LNCAP (cell line): Measurements from ENCODE around the gene S100A9.
A peak's percentile ranks its signal among the peaks of the same experiment; 100 is the strongest.

Experiments
- TF ChIP-seq, protein P1 (sequence below): fragments of 450-650 bp; IDR thresholded peaks from 2 replicates; pipeline ENCODE4 v1.5.1; 2017; ENCODE audit warnings: mild to moderate bottlenecking

Gene S100A9

GRCh38 chr1:153403421-153404085, 45.9 kb downstream of the S100A9 start:
- TF ChIP-seq, protein P1, sequence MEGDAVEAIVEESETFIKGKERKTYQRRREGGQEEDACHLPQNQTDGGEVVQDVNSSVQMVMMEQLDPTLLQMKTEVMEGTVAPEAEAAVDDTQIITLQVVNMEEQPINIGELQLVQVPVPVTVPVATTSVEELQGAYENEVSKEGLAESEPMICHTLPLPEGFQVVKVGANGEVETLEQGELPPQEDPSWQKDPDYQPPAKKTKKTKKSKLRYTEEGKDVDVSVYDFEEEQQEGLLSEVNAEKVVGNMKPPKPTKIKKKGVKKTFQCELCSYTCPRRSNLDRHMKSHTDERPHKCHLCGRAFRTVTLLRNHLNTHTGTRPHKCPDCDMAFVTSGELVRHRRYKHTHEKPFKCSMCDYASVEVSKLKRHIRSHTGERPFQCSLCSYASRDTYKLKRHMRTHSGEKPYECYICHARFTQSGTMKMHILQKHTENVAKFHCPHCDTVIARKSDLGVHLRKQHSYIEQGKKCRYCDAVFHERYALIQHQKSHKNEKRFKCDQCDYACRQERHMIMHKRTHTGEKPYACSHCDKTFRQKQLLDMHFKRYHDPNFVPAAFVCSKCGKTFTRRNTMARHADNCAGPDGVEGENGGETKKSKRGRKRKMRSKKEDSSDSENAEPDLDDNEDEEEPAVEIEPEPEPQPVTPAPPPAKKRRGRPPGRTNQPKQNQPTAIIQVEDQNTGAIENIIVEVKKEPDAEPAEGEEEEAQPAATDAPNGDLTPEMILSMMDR, result no peak

GRCh38 chr1:153404086-153404635, 46.5 kb downstream of the S100A9 start:
- TF ChIP-seq, protein P1, result no peak

DNA sequence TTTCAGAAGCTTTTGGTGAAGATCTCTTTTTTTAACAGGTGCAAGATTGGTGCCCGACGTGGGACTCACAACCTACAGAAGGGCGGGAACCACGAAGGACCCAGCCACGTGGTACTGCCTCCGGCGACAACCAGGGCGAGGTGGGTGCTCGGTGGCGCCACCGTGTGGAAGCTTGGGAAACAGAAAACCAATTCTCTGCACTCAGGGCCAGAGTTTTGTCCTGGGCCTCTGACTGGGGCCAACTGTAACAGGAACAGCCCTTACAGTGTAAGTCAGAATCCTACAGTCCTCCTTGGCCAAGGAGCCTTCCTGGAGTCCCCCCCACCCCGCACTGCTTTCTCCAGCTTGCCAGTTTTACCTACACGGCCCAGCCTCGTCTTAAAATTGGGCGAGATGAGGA, 47.1 kb downstream of the S100A9 start:
- TF ChIP-seq, protein P1, result peak; percentile 68
